Embryonic facial prominence (tissue), 1 donor: ENCODE results near the gene LIG1.
"Not testable (repeated sequence)": the region's sequence is repeated elsewhere in the genome, so short reads cannot be mapped to it uniquely, and the experiment has no call there.

ENCODE experiments used
- DNase-seq: peaks from one replicate; pipeline ENCODE4 v3.0.0-alpha.2; 2016; ENCODE audit errors: extremely low spot score

LIG1 gene

DNA sequence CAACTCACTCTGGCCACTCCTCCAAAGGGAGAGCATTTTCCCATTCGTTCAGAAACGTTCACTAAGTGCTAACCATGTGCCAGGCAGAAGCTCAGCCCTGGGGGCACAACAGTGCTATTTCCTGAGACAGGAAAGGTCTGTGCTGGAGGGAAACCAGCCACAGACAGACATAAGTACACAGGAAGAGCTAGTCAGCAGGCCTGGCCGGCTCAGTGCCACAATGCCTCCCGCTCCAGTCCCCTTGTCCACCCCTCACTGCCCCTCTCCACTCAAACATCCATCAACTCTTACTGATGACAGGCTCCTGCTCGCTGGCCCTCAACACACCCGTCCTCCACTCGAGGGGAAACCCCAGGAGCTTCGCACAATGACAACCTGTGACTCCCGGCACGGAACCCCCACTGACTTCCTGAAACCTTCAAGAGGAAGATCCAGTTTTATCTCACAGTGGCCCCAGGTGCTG, 48.2 kb downstream of the LIG1 start:
- no peak for DNase-seq

DNA sequence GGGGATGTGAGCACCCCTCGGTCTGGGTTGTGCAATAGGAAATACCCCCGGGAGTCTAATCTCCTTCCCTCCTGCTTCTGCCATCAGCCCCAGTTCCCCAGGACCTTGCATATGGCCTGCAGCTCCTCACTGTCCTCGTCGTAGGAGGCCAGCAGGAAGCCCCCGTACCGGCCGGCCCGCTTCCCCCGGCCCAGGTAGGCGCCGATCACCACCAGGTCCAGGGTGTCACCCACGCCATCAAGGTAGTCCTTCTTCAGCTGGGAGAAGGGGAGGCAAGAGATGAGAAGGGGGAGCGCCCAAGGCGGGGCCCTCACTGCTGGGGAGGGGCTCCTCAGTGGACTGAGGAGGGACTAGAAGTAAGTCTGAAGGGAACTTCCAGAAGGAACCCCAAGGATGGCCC, 49.1 kb downstream of the LIG1 start:
- DNase-seq: no peak

DNA sequence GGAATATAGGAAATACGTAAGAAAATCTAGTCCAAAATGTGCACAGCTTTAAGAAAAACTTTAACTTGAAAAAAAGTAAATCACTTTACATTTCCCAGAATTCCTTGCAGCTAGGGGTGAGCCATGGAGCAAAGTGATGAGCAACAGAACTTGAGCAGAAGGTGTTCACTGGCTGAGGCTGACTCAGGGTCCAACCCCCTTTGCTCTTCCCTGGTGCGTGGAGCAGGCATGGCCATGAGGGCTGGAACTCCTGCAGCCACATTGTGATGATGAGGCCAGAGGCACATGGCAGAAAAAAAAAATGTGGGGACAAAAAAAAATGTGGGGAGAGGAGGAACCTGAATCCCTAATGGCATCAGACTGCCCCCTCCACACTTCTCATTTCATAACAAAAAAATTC, 49.6 kb downstream of the LIG1 start:
- no peak for DNase-seq

DNA sequence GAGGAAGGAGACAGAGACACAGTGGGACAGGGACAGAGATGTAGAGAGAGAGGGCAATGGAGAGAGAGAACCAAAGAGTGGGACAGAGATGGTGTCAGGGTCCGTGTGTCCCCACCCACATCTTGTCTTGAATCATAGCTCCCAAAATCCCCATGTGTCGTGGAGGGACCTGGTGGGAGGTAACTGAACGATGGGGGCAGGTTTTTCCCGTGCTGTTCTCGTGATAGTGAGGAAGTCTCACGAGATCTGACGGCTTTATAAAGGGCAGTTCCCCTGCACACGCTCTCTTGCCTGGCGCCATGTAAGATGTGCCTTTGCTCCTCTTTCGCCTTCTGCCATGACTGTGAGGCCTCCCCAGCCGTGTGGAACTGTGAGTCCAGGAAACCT, 52.0 kb downstream of the LIG1 start:
- no peak for DNase-seq

DNA sequence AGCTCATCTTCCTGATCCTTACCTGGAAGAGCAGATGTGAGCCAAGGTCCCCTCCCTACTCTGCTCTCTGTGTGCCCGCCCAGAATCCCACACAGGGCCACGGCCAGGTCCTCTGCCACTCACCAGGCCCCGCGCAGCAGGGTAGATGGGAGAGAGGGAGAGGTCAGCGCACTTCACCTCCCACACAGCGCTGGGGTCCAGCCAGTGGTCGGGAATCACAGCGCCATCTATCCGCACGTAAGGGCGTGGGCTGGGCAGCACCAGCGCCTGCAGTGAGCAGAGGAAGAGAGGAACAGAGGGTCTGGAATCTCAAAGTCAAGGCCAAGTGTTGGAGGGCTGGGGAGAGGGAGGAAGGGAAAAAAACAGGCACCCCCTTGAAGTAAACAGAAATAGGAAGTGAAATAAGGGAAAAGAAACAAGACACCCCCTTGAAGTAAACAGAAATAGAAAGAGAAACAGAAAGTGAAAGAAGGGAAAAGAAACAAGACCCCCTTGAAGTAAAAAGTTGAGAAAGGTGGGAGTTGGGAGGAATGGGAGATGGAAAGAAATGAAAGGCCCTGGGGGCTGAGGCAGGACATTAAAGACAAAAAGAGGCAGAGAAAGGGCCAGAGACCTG, 52.5 kb downstream of the LIG1 start:
- DNase-seq: no peak

DNA sequence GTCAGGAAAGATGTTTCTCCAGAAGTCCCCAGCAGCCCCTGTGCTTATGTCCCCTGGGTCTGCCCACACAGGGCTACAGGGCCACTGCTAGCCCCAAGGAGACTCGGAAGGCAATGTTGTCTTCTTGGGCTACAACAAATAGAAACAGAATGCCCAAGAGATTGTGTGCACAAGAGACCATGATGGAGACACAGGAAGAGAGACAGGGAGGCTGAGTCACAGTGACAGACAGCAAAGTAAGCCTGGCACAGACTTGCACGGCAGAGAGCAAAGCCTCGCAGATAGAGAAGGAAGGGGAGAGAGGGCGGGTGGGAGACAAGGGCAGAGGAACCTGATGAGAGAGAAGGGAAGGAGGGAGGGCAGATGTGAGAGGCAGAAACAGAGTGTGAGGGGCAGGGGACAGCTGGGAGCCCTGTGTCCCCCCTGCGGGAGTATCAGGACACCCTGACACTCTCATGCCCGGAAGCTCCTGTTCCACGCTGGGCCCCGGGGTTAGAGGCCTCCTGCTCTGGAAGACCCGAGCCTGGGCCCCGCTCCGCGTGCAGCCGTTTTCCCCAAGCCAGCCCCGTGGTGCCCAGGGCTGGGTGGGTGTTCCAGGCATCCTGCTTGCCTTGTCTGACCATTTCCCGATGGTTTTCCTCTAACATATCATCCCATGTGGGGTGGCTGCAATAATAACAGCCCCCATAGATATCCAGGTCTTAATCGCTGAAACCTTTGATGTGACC, 56.8 kb downstream of the LIG1 start:
- DNase-seq: no peak

DNA sequence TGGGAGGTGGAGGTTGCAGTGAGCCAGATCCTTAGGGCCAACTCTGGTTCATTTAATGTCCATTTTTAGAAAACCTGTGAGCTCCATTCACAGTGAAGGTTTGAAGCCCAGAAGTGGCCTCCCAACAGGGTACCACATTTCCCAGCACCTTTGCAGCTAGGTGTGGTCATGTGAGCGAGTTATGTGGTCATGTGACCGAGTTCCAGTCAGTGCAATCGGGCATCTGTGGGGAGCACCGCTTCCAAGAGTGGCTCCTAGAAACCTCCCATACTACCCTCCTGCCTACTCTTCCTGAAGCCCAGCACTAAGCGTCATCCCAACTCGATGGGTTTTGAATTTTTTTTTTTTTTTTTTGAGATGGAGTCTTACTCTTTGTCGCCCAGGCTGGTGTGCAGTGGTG, 58.9 kb downstream of the LIG1 start:
- no peak for DNase-seq

DNA sequence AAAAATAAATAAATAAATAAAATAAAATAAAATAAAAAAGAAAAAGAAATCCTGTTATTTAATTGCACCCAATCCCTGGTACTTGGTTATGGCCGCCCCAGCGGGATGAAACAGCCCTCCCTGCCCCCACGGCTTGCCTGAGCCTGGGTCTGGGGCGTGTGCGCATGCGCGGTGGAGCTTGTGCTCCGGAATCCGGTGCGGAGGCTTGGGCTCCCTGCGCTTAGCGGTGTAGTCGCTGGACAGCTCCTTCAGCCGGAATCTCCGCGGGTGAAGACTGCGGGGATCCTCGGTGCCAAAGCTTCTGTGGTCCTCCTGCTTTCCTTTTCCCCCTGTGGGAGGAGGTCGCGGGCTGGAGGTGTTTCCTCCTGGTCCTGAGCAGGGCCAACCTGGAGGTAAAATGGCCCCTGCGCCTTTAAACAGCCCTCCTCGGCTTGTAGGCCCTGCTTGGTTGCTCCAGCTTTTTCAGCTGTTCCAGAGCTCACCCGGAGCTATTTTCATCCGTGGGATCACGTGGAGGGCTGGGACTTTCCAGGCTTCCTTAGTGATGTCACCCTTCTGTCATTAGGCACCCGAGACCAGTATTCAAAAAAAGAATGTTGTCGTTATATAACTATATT, 59.7 kb downstream of the LIG1 start, which contains the start of gene PLA2G4C:
TSS of gene PLA2G4C (minus strand) at position 468 of the 617 bp plus-strand sequence. CDS start 4,288 bp downstream, outside the sequence.
- DNase-seq: peak; percentile 52

DNA sequence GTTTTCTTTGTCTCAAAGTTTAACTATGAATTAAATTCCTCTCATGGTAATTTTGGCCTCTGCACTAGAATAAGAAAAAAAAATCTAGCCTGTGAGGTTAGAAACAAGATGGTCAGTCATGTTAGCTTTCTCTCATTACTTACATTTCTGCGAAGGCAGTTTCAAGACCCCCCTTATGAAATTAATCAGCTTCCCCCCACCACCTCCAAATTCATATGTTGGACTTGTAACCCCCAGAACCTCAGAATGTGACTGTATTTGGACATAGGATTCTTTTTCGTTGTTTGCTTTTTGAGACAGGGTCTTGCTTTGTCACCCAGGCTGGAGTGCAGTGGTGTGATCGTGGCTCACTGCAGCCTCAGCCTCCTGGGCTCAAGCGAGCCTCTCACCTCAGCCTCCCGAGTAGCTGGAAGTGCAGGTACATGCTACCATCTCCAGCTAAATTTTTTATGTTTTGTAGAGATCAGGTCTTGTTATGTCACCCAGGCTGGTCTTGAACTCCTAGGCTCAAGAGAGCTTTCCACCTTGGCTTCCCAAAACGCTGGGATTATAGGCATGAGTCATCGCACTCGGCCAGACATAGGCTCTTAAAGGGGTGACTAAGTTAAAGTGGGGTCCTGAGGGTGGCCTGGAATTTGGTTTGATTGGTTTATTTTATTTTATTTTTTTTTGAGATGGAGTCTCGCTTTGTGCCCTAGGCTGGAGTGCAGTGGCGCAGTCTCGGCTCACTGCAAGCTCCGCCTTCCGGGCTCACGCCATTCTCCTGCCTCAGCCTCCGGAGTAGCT, 61.0 kb downstream of the LIG1 start:
- no peak for DNase-seq

DNA sequence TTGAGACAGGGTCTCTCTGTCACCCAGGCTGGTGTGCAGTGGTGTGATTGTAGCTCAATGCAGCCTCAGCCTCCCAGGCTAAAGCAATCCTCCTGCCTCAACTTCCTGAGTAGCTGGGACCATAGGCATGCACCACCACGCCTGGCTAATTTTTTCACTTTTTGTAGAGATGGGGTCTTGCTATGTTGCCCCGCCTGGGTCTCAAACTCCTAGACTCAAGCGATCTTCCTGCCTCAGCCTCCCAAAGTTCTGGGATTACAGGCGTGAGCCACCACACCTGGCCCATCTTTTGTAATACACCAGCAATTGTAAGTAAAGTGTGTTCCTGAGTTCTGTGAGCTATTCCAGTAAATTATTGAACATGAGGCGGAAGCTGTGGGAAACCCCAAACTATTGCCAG, 66.2 kb downstream of the LIG1 start:
- no peak for DNase-seq

DNA sequence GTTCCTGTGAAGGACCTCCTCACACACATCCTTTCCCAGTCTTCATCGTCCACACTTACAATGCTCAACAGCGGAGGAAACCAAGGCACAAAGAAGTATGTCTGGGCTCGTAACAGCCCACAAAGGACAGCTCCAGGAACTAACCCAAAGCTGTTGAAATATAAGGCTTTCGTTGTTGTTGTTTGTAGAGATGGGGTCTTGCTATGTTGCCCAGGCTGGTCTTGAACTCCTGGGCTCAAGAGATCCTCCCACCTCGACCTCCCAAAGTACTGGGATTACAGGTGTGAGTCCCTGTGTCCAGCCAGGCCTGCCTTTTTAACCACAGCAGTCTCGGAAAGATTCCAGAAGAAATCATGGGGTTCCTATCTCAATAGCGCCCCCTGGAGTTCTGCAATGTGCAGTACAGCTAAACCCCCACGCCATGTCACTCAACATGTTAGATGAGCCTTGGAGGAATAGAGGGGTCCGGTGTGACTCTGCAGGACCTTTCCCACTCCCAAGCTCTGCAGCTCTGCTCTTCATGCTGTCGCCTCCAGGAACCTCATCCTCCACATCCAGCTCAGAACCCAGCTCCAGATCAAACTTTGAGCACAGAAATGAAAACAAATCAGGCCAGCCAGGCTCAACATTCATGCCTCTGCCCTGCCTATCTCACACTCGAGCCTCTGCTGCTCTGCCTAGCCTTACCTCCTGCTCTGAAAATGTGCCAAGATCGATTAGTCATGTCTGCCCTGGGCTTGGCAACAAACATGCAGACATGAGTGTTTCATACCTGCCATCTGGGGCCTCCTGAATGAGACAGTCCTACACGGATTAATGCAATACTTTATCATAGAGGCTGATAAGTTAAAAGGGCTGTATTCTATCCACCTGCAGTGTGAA, 67.0 kb downstream of the LIG1 start:
- no peak for DNase-seq

DNA sequence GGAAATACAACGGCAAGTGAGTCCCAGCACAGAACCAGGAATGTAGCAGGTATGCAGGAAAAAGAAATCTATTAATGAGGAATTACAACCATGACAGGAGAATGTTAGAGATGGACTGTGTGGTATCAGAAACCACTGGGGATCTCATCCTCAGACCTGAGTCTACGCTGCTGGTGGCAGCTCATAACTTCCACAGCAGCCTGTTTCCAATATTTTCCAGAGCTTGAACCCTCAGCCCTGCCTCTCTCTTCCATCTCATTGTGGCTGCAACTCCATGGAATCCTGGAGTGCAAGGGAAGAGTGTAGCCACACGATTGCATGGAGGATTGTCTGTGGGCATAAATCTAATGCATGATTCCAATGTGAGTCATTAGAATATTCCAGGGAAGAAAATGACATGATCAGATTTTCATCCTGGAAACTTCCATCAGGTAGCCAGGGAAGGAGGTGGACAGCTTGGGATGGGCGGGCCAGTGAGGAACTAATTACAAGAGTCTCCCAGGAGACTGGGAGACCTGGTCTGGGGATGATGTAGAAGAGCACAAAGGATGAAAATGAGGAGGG, 74.5 kb downstream of the LIG1 start:
- DNase-seq: no peak

DNA sequence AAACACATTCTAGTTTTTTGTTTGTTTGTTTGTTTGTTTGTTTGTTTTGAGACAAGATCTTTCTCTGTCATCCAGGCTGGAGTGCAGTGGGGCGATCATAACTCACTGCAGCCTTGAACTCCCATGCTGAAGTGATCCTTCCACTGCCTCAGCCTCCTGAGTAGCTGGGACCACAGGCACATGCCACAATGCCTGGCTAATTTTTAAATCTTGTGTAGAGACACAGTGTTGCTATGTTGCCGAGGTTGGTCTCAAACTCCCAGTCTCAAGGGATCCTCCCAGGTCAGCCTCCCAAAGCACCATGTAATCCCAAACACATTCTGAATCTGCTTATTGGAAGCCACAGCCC, 75.3 kb downstream of the LIG1 start:
- no peak for DNase-seq

DNA sequence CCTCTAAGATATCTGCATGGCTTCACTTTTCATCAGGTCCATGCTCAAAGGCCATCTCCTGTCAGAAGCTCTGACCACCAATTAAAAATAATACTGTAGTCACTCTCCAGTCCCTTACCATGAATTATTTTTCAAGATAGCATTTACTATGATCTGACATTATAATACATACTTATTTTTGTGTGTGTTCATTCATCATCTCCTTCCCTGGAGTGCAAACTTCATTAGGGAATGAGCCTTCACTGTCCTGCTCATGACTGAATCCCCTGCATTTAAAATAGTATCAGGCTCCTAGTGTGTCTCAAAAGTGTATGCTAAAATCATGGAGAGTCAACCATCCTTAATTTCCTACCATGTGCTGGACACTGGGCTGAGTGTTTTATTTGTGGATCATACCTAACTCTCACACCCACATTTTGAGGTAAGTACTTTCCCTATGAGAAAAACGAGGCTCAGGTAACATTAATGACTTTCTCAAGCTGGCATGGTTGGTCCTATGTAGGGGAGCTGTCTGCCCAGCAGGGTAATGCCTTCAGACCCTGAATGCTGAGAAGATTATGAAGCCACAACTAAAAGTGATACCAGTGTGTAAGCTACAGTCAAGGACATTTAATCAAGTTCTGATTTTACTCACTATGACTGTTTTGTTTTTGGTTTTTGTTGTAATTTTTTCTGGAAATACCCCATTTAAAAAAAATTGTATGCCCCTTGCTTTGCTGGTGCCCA, 75.9 kb downstream of the LIG1 start:
- no peak for DNase-seq

DNA sequence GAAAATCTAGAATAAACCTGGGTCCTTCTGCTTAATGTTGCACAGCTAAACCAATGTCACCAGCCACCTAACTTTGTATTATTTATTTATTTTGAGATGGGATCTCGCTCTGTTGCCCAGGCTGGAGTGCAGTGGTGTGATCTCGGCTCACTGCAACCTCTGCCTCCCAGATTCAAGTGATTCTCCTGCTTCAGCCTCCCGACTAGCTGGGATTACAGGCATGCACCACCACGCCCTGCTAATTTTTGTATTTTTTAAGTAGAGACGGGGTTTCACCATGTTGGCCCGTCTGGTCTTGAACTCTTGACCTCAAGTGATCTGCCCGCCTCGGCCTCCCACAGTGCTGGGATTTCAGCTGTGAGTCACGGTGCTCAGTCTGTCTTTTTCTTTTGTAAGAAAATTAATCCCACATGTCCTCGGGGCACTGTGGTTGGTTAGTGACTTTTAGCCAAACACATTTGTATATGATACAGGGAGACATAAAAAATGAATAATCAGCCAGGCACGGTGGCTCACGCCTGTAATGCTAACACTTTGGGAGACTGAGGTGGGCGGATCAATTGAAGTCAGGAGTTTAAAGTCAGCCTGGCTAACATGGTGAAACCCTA, 78.9 kb downstream of the LIG1 start:
- not testable (repeated sequence) for DNase-seq

DNA sequence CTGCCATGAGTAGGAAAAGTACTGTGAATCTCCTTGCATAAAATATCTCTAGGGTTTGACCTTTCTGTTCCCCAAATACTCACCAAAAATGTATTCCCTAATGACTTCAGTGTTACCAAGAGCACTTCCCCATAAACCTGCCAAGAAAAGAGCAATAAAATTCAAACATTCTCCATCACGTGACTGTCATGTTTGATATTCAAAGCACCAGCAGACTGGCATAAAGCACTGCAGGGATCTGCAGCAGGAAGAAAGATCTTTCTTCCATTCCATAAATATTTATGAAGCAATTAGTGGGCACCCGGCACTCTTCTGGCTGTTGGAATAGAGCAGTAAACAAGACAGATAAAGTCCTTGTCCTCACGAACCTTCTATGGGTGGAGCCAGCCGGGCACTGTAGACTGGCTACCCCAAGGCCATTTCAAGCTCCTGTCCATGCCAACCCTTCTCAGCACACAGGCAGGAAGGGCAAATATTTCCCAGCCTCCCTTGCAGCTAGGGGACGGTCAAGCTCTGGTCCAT, 79.8 kb downstream of the LIG1 start:
- DNase-seq: no peak

DNA sequence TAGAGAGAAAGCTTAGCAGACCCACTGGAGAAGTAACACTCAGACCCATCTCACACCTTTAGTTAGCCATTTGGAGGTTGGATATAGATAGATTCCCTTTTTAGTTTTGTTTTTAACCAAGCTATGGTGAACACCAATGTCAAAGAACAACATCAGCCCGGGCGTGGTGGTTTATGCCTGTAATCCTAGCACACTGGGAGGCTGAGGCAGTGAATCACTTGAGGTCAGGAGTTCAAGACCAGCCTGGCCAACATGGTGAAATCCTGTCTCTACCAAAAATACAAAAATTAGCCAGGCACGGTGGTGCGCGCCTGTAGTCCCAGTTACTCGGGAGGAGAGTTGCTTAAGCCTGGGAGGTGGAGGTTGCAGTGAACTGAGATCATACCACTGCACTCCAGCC, 81.2 kb downstream of the LIG1 start:
- DNase-seq: not testable (repeated sequence)

DNA sequence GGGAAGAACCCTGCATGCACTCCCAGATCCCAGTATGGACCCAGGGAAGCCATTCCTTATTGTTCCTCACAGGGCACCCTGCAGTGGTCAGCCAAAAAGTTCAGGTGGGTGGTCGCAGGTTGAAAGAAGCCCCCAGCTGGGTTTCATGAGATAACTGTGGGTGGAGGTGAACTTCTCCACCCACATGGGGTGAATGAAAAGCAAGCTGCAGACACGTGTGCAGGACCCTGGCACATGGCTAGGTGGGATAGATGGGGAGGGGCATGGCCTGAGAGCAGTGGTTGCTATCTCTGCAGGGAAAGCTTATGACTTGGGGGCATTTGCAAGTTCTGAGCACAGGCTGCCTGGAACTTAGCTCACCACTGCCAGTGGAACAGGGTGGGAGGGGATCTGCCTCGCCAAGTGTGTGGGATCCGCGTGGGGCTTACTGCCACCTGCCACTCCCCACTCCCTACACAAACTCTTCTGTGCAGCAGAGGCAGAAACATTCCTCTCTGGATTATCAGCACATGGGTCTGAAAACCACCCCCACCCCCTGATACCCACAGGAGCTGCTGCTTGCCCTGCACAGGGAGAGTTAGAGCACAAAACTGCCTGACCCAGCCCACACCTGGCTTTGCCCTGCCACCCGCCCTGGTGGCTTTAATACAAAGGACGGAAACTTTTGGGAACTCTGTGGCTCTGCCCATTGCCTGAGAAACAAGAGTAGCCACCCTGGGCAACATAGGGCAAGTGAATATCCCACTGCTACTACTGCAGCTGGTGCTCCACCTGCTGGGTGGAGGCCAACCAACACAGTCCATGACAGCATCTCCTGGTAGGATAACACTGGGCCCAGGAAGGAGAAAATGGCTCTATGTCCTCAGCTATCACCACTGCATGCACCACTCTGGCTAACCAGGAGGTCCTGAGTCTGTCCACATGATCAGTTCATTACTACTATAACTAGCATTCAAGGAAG, 84.0 kb downstream of the LIG1 start:
- DNase-seq: no peak

DNA sequence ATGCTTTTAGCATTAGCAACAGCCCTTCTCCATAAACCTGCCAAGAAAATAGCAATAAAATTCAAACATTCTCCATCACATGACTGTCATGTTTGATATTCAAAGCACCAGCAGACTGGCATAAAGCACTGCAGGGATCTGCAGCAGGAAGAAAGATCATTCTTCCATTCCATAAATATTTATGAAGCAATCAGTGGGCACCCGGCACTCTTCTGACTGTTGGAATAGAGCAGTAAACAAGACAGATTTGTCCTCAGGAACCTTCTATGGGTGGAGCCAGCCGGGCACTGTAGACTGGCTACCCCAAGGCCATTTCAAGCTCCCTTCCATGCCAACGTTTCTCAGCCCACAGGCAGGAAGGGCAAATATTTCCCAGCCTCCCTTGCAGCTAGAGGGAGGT, 85.1 kb downstream of the LIG1 start:
- no peak for DNase-seq
